Measurements from ENCODE around the gene RPL14. TPM values are rescaled to one million over a fixed set of nuclear protein-coding genes. Genes with fewer than 3 reads are reported as not detected.

RPL14 gene
- total and polyA plus RNA-seq, 2 donors (not counting 3 experiments of a cell fraction or from before 2014, with no cell fraction given), result 961 to 1,947 TPM

DNA sequence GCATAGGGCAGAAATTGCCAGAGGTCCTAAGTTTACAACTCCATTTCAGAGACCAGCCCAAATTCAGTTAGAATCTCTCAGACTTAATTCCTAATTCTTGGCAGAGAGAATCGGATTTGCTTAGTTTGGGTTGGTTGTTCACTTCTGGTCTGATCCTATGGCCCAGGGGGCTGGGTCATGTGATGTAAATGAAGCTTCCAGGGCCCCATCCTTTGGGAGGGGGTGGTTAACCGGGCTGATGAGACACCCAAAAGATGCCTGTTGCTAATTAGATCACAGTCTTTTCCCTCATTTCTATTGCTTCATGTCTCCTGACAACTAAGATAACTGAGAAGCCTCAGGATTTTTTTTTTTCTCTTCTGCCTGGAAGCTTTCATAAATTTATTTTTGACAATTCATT lies 37.6 kb downstream of the RPL14 start:
- Histone ChIP-seq H3K9ac (replicated peaks; ENCODE audit: extremely low read depth, insufficient read depth, low read length) (no peak overlapping the region), H2AFZ (ENCODE audit: low read depth, low read length) (no peak overlapping the region), H3K27ac (ENCODE audit: insufficient read depth, low read depth, low read length) (no peak overlapping the region), H3K9me3 (replicated peaks; ENCODE audit: control insufficient read depth, insufficient read depth, low read length) (no peaks in the 10 kb centered on the region), H3K36me3 (ENCODE audit: control insufficient read depth in 2 of 2, extremely low read depth in 1 of 2, insufficient read depth in 2 of 2, low read length in 2 of 2) (no peaks in the 10 kb centered on the region), H3K4me2 (ENCODE audit: insufficient read depth, low read length) (no peak overlapping the region), H3K9me1 (replicated peaks; ENCODE audit: control insufficient read depth, extremely low read depth, insufficient read depth, low read length) (no peaks in the 10 kb centered on the region), H3K27me3 (ENCODE audit: control insufficient read depth in 2 of 2, insufficient read depth in 2 of 2, low read length in 2 of 2) (no peaks in the 10 kb centered on the region), H3K79me2 (ENCODE audit: control insufficient read depth, insufficient read depth, low read length) (no peaks in the 10 kb centered on the region), H3K4me3 (replicated peaks in 1 of 3; ENCODE audit: insufficient read depth in 1 of 3, low read depth in 1 of 3, low read length in 3 of 3) (no peak overlapping the region), H3K4me1 (ENCODE audit: control insufficient read depth, extremely low read depth, insufficient read depth, low read length) (no peaks in the 10 kb centered on the region), H4K20me1 (replicated peaks; ENCODE audit: control insufficient read depth, extremely low read depth, insufficient read depth, low read length) (no peaks in the 10 kb centered on the region)
- BruUV-seq (replicated peaks), result no TSS peak
- ChIA-PET POLR2A (no interaction called here), CTCF (interaction anchor here (2.2 to 2.4 kb wide), 2 partner anchors 11 kb away, joined by 7 to 10 read pairs; partner anchors contain the start of gene ZNF620)
- no peak for DNase-seq (ENCODE audit: low read depth, low spot score)
- TF ChIP-seq GATA2 (IDR thresholded peaks at IDR 0.05; ENCODE audit: insufficient read depth, insufficient read length, low read depth, low read length) (no peak), EZH2 (IDR thresholded peaks at IDR 0.05; ENCODE audit: borderline replicate concordance, low read depth, low read length, severe bottlenecking) (no peak), CTCF (IDR thresholded peaks at IDR 0.05; ENCODE audit: extremely low read depth in 1 of 2, insufficient read depth in 1 of 2, low read depth in 1 of 2, low read length in 2 of 2) (no peak)
- no peak for FAIRE-seq
- intact Hi-C loops (cut with micrococcal nuclease) (no loop called here), dilution Hi-C loops (cut with MboI; ENCODE audit: extremely low pct_ligation_motif_present, low sequenced_read_pairs) (no loop called here)

- ChIA-PET CTCF (no interaction called here), POLR2A (no interaction called here)
- Histone ChIP-seq H3K79me2 (ENCODE audit: control insufficient read depth, insufficient read depth, low read length) (no peaks in the 10 kb centered on the region), H3K27ac (ENCODE audit: insufficient read depth, low read depth, low read length) (no peak overlapping the region), H3K9ac (replicated peaks; ENCODE audit: extremely low read depth, insufficient read depth, low read length) (no peak overlapping the region), H3K9me1 (replicated peaks; ENCODE audit: control insufficient read depth, extremely low read depth, insufficient read depth, low read length) (no peaks in the 10 kb centered on the region), H3K4me2 (ENCODE audit: insufficient read depth, low read length) (no peak overlapping the region), H3K4me1 (ENCODE audit: control insufficient read depth, extremely low read depth, insufficient read depth, low read length) (no peaks in the 10 kb centered on the region), H4K20me1 (replicated peaks; ENCODE audit: control insufficient read depth, extremely low read depth, insufficient read depth, low read length) (no peaks in the 10 kb centered on the region), H3K36me3 (ENCODE audit: control insufficient read depth in 2 of 2, extremely low read depth in 1 of 2, insufficient read depth in 2 of 2, low read length in 2 of 2) (no peaks in the 10 kb centered on the region), H2AFZ (ENCODE audit: low read depth, low read length) (no peak overlapping the region), H3K4me3 (replicated peaks in 1 of 3; ENCODE audit: insufficient read depth in 1 of 3, low read depth in 1 of 3, low read length in 3 of 3) (no peak overlapping the region), H3K9me3 (replicated peaks; ENCODE audit: control insufficient read depth, insufficient read depth, low read length) (no peaks in the 10 kb centered on the region), H3K27me3 (ENCODE audit: control insufficient read depth in 2 of 2, insufficient read depth in 2 of 2, low read length in 2 of 2) (no peaks in the 10 kb centered on the region)
- FAIRE-seq (no peak), DNase-seq (ENCODE audit: low read depth, low spot score) (no peak)
- intact Hi-C loops (cut with micrococcal nuclease), result no loop called here
- dilution Hi-C loops (cut with MboI; ENCODE audit: extremely low pct_ligation_motif_present, low sequenced_read_pairs), result no loop called here
- no peak for TF ChIP-seq POLR2A (IDR thresholded peaks at IDR 0.05; ENCODE audit: low read depth, low read length)
- no peak for TF ChIP-seq MAX (IDR thresholded peaks at IDR 0.05; ENCODE audit: insufficient read depth, insufficient read length)
- TF ChIP-seq POLR2AphosphoS5 (IDR thresholded peaks at IDR 0.05; ENCODE audit: insufficient read depth, low read depth, low read length), result no peak
- no peak for TF ChIP-seq GATA2 (IDR thresholded peaks at IDR 0.05; ENCODE audit: insufficient read depth, insufficient read length, low read depth, low read length)
- TF ChIP-seq MYC (IDR thresholded peaks at IDR 0.05; ENCODE audit: low read depth, low read length), result no peak
- no peak for TF ChIP-seq CTCF (IDR thresholded peaks at IDR 0.05; ENCODE audit: extremely low read depth in 1 of 2, insufficient read depth in 1 of 2, low read depth in 1 of 2, low read length in 2 of 2)
- no peak for TF ChIP-seq JUN (IDR thresholded peaks at IDR 0.05; ENCODE audit: borderline replicate concordance, insufficient read depth, insufficient read length, low read depth)
- TF ChIP-seq FOS (IDR thresholded peaks at IDR 0.05; ENCODE audit: borderline replicate concordance, insufficient read depth, low read length), result no peak
- TF ChIP-seq EZH2 (IDR thresholded peaks at IDR 0.05; ENCODE audit: borderline replicate concordance, low read depth, low read length, severe bottlenecking), result no peak
- BruUV-seq (replicated peaks), result no TSS peak
Observed at GRCh38 chr3:40497288-40497687, 40.1 kb downstream of the RPL14 start.
